Eye (tissue), 1 donor: ENCODE measurements around the gene GFRA4.

Source experiments
- DNase-seq: peaks from one replicate; pipeline ENCODE4 v3.0.0-alpha.2; 2015

The GFRA4 gene

GRCh38 chr20:3663031-3663701 is at the start of gene GFRA4:
Gene GFRA4, minus strand, starts transcription at chr20:3663399. Its CDS starts 0 bp downstream, at chr20:3663399.
- DNase-seq: no peak

GRCh38 chr20:3712279-3712873 is 49.2 kb upstream of the GFRA4 start, which contains the start of gene SIGLEC1:
Gene SIGLEC1, minus strand, starts transcription at chr20:3712600. Its CDS starts 5,472 bp downstream, at chr20:3707128.
- no peak for DNase-seq

GRCh38 chr20:3711484-3711941 is 48.3 kb upstream of the GFRA4 start:
- DNase-seq: no peak

GRCh38 chr20:3710703-3711483 is 47.7 kb upstream of the GFRA4 start:
- peak; percentile 92 for DNase-seq

- DNase-seq: no peak
Observed at GRCh38 chr20:3710011-3710466, 46.8 kb upstream of the GFRA4 start.

GRCh38 chr20:3707508-3707899 is 44.3 kb upstream of the GFRA4 start:
- DNase-seq: no peak

- DNase-seq: no peak
Observed at GRCh38 chr20:3706774-3707507, 43.7 kb upstream of the GFRA4 start.

- DNase-seq: no peak
Observed at GRCh38 chr20:3705970-3706739, 43.0 kb upstream of the GFRA4 start.

- no peak for DNase-seq
Observed at GRCh38 chr20:3705491-3705969, 42.3 kb upstream of the GFRA4 start.

GRCh38 chr20:3704087-3704486 is 40.9 kb upstream of the GFRA4 start:
- no peak for DNase-seq

- DNase-seq: no peak
Observed at GRCh38 chr20:3702611-3703391, 39.6 kb upstream of the GFRA4 start.

- DNase-seq: no peak
Observed at GRCh38 chr20:3701061-3701998, 38.1 kb upstream of the GFRA4 start.

GRCh38 chr20:3699037-3699436 is 35.8 kb upstream of the GFRA4 start:
- no peak for DNase-seq

GRCh38 chr20:3698591-3699001 is 35.4 kb upstream of the GFRA4 start:
- no peak for DNase-seq

GRCh38 chr20:3697588-3698305 is 34.5 kb upstream of the GFRA4 start:
- no peak for DNase-seq

GRCh38 chr20:3696745-3697587 is 33.8 kb upstream of the GFRA4 start:
- no peak for DNase-seq

GRCh38 chr20:3696200-3696599 is 33.0 kb upstream of the GFRA4 start:
- DNase-seq: no peak

GRCh38 chr20:3694864-3695263 is 31.7 kb upstream of the GFRA4 start:
- no peak for DNase-seq
